GM12801 (cell line): ENCODE data around the gene ARHGEF7.

Source experiments
- CTCF ChIP-seq: IDR thresholded peaks from one replicate; pipeline ENCODE4 v1.5.1; 2011; ENCODE audit warnings: control low read depth; ENCODE audit not compliant: insufficient read length; ENCODE audit errors: extremely low read depth

The ARHGEF7 gene

GRCh38 chr13:111325146-111325890 lies 210.2 kb downstream of the ARHGEF7 start:
- no peak for TF ChIP-seq CTCF

- TF ChIP-seq CTCF, result no peak
Measured at GRCh38 chr13:111325941-111326620, 211.0 kb downstream of the ARHGEF7 start.

GRCh38 chr13:111326621-111326965 lies 211.5 kb downstream of the ARHGEF7 start:
- no peak for TF ChIP-seq CTCF

GRCh38 chr13:111326981-111327642 lies 212.0 kb downstream of the ARHGEF7 start:
- TF ChIP-seq CTCF, result no peak

GRCh38 chr13:111327730-111328573 lies 212.8 kb downstream of the ARHGEF7 start:
- TF ChIP-seq CTCF, result no peak

- TF ChIP-seq CTCF, result no peak
Measured at GRCh38 chr13:111328574-111329410, 213.7 kb downstream of the ARHGEF7 start.
